Mucosa of stomach (tissue), 1 donor: ENCODE data around the gene USO1.
"Not testable (repeated sequence)": the region's sequence is repeated elsewhere in the genome, so short reads cannot be mapped to it uniquely, and the experiment has no call there.

Source experiments
- H3K27me3 ChIP-seq: one replicate; pipeline ENCODE4 v1.7.0; 2013; ENCODE audit warnings: mild to moderate bottlenecking, low read length; ENCODE audit not compliant: control insufficient read depth, insufficient read depth
- H3K36me3 ChIP-seq: one replicate; pipeline ENCODE4 v1.7.0; 2013; ENCODE audit warnings: low read length; ENCODE audit not compliant: control insufficient read depth, insufficient read depth
- H3K4me1 ChIP-seq: one replicate; pipeline ENCODE4 v1.7.0; 2013; ENCODE audit warnings: mild to moderate bottlenecking, low read length; ENCODE audit not compliant: control insufficient read depth, insufficient read depth
- H3K4me3 ChIP-seq: one replicate; pipeline ENCODE4 v1.7.0; 2013; ENCODE audit warnings: low read length
- H3K9ac ChIP-seq: one replicate; pipeline ENCODE4 v1.7.0; 2013; ENCODE audit warnings: mild to moderate bottlenecking, low read length, moderate library complexity
- H3K9me3 ChIP-seq: one replicate; pipeline ENCODE4 v1.7.0; 2013; ENCODE audit warnings: mild to moderate bottlenecking, low read length, moderate library complexity; ENCODE audit not compliant: control insufficient read depth
- donor health status: Pancreatic carcinoma.

USO1 gene

GRCh38 chr4:75716054-75716453 lies 8.3 kb upstream of the USO1 start:
- not testable (repeated sequence) for H3K4me1 ChIP-seq, H3K36me3 ChIP-seq, H3K9me3 ChIP-seq, H3K27me3 ChIP-seq, H3K4me3 ChIP-seq, H3K9ac ChIP-seq

DNA sequence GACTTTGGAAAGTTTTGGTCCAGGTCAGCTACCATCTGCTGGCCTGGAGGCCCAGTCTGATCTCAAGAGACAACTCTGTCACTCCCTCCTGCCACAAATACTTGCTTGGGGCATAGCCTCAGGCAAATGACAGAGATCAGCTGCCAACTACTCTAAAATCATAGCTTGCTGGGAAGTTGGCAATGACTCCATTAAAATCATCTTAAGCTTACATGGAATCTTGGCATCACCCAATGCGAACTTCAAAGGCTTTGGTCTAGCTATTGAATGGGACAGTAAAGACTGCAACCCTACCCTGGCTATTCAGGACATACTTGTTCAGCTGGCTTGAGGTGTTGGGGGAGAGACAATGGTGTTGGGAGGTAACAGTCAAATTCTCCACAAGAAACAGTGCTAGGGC lies 7.0 kb upstream of the USO1 start:
- no peak overlapping the region for H3K9ac ChIP-seq
- H3K27me3 ChIP-seq: no peaks in the 10 kb centered on the region
- peaks cover 5% of the 10 kb centered on the region for H3K4me1 ChIP-seq
- H3K36me3 ChIP-seq: no peaks in the 10 kb centered on the region
- no peaks in the 10 kb centered on the region for H3K9me3 ChIP-seq
- H3K4me3 ChIP-seq: no peak overlapping the region

DNA sequence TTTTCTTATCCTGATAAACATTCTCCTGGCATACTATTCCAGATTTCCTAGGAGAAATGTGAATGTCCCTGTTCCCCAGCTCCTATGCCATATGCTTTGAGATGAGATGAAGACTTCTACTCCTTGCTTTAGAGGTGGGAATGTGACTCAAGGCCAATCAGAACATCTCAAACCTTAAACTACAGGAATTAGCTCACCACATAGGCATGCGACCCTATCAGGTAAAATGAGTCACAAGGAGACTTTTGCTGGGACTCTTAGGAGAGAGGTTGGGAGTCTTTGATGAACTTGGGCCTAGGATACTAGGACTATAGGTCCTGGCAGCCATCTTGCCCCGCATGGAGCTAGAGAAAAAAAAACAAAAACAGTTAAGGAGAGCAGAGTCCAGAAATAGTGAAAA lies 5.8 kb upstream of the USO1 start:
- Histone ChIP-seq H3K4me3 (no peak overlapping the region), H3K9ac (no peak overlapping the region), H3K9me3 (no peaks in the 10 kb centered on the region), H3K27me3 (no peaks in the 10 kb centered on the region), H3K4me1 (peaks cover 12% of the 10 kb centered on the region), H3K36me3 (no peaks in the 10 kb centered on the region)

DNA sequence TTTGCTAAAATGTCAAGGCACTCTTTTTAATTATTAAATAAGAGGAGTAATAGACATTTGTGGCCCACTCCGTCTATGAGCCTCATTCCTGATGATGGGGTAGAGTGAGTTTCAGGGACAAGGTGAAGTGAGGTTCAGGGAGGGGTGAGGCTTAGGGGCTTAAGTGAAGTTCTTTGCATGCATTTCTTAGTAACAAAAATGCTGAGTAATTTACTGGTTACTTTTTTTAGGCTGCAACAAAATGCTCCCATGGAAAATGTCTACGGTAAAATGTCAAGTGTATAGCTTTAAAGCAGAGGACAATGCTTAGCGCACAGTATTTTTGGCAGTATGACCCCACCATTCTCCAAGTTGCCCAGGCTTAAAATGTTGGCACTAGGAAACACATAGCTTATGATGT lies 2.0 kb upstream of the USO1 start:
- no peaks in the 10 kb centered on the region for H3K36me3 ChIP-seq
- H3K9me3 ChIP-seq: no peaks in the 10 kb centered on the region
- H3K4me1 ChIP-seq: peaks cover 13% of the 10 kb centered on the region
- H3K27me3 ChIP-seq: no peaks in the 10 kb centered on the region
- no peak overlapping the region for H3K4me3 ChIP-seq
- H3K9ac ChIP-seq: no peak overlapping the region

- Histone ChIP-seq H3K9me3 (no peaks in the 10 kb centered on the region), H3K9ac (peak overlapping the region; percentile 100), H3K4me3 (peak overlapping the region; percentile 21), H3K27me3 (no peaks in the 10 kb centered on the region), H3K4me1 (peaks cover 13% of the 10 kb centered on the region), H3K36me3 (no peaks in the 10 kb centered on the region)
These were observed 963 bp upstream of the USO1 start for GRCh38 chr4:75723163-75724065.

GRCh38 chr4:75724867-75725724 lies 719 bp downstream of the USO1 start:
- Histone ChIP-seq H3K4me1 (peaks cover 13% of the 10 kb centered on the region), H3K36me3 (no peaks in the 10 kb centered on the region), H3K9ac (peak overlapping the region; percentile 100), H3K27me3 (no peaks in the 10 kb centered on the region), H3K9me3 (no peaks in the 10 kb centered on the region), H3K4me3 (peak overlapping the region; percentile 97)

DNA sequence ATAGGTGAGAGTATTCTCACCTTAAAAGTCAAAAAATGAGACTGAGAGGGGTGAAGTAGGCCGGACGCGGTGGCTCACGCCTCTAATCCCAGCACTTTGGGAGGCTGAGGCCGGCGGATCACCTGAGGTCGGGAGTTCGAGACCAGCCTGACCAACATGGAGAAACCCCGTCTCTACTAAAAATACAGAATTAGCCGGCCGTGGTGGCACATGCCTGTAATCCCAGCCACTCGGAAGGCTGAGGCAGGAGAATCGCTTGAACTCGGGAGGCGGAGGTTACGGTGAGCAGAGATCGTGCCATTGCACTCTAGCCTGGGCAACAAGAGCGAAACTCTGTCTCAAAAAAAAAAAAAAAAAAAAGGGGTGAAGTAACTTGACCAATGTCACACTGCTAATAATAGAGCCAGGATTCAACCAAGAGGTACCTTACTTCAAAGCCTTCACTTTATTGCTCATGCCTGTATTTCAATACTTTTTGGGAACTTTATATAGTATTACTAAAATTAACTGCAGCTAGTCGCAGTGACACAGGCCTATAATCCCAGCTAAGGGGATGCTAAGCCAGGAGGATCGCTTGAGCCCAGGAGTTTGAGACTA lies 1.7 kb downstream of the USO1 start:
- H3K4me1 ChIP-seq: peaks cover 13% of the 10 kb centered on the region
- not testable (repeated sequence) for H3K27me3 ChIP-seq, H3K36me3 ChIP-seq, H3K9me3 ChIP-seq, H3K4me3 ChIP-seq
- peak overlapping the region; percentile 100 for H3K9ac ChIP-seq

GRCh38 chr4:75726577-75726976 lies 2.2 kb downstream of the USO1 start:
- no peak overlapping the region for H3K4me3 ChIP-seq
- H3K27me3 ChIP-seq: no peaks in the 10 kb centered on the region
- no peaks in the 10 kb centered on the region for H3K9me3 ChIP-seq
- H3K36me3 ChIP-seq: no peaks in the 10 kb centered on the region
- no peak overlapping the region for H3K9ac ChIP-seq
- peaks cover 13% of the 10 kb centered on the region for H3K4me1 ChIP-seq

DNA sequence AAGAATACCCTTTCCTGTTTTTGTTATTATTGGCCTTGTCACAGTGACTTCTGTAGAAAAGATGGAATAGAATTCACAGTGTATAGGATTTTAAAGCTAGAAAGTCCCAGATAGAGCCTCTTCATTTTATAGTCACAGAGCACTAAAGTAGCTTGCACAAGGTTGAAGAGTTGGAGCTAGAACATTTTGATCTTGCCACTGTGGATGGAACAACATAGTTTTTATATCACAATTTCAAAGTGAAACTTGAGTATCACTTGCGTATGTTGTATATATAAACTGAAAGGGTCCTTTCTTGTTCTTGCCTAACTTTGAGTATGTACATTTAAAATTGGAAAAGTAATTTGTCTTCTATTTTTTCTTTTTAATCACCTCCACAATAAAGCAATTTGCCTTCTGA lies 2.7 kb downstream of the USO1 start:
- H3K36me3 ChIP-seq: no peaks in the 10 kb centered on the region
- no peaks in the 10 kb centered on the region for H3K9me3 ChIP-seq
- H3K4me1 ChIP-seq: peaks cover 13% of the 10 kb centered on the region
- H3K27me3 ChIP-seq: no peaks in the 10 kb centered on the region
- H3K9ac ChIP-seq: no peak overlapping the region
- no peak overlapping the region for H3K4me3 ChIP-seq

DNA sequence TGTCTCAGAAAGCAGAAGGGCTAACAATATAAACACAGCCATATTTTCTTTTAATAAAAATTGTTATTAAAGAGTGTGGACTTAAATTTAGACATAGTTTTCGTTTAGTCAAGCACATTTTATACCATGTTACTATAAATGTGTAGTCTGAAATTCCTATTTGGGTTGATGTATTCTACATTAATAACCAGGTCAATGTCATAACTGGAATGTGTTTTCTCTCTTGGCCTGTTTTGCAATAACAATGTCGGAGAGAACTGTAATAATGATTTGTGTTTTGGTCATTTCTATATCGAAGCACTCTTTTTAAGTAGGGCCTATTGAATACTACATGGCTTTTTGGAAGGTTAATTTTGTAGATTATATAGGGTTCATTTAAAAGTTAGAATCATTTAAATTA lies 5.5 kb downstream of the USO1 start:
- Histone ChIP-seq H3K9me3 (no peaks in the 10 kb centered on the region), H3K9ac (no peak overlapping the region), H3K27me3 (no peaks in the 10 kb centered on the region), H3K4me1 (peaks cover 7% of the 10 kb centered on the region), H3K4me3 (no peak overlapping the region), H3K36me3 (no peaks in the 10 kb centered on the region)

GRCh38 chr4:75733369-75733768 lies 9.0 kb downstream of the USO1 start:
- Histone ChIP-seq H3K4me3 (no peak overlapping the region), H3K4me1 (no peaks in the 10 kb centered on the region), H3K36me3 (no peaks in the 10 kb centered on the region), H3K9ac (no peak overlapping the region), H3K9me3 (no peaks in the 10 kb centered on the region), H3K27me3 (no peaks in the 10 kb centered on the region)

GRCh38 chr4:75735525-75735924 lies 11.1 kb downstream of the USO1 start:
- Histone ChIP-seq H3K36me3 (no peaks in the 10 kb centered on the region), H3K4me1 (no peaks in the 10 kb centered on the region), H3K9me3 (no peaks in the 10 kb centered on the region), H3K9ac (no peak overlapping the region), H3K27me3 (no peaks in the 10 kb centered on the region), H3K4me3 (no peak overlapping the region)
